Activated naive CD8-positive, alpha-beta T cell treated with anti-CD3 and anti-CD28 coated beads for 36 hours (primary cell): ENCODE measurements around the gene ALOXE3. TPM values are rescaled to one million over a fixed set of nuclear protein-coding genes. Genes with fewer than 3 reads are reported as not detected.
A peak's percentile ranks its signal among the peaks of the same experiment; 100 is the strongest.

Source experiments
- DNase-seq: peaks from one replicate; pipeline ENCODE4 v3.0.0; 2021
- H3K27ac Mint-ChIP-seq: one replicate; pipeline ENCODE4 v1.8.0; 2022; ENCODE audit warnings: mild to moderate bottlenecking, moderate library complexity, mixed read lengths
- H3K27me3 Mint-ChIP-seq: one replicate; pipeline ENCODE4 v1.8.0; 2022; ENCODE audit warnings: mild to moderate bottlenecking, mixed read lengths
- H3K36me3 Mint-ChIP-seq: one replicate; pipeline ENCODE4 v1.8.0; 2021; ENCODE audit warnings: mild to moderate bottlenecking, mixed read lengths
- H3K4me1 Mint-ChIP-seq: one replicate; pipeline ENCODE4 v1.8.0; 2021; ENCODE audit warnings: mixed read lengths
- H3K4me3 Mint-ChIP-seq: one replicate; pipeline ENCODE4 v1.8.0; 2022; ENCODE audit warnings: mild to moderate bottlenecking, moderate library complexity, mixed read lengths
- H3K9me3 Mint-ChIP-seq: one replicate; pipeline ENCODE4 v1.8.0; 2022; ENCODE audit warnings: mixed read lengths
- total RNA-seq, 2 experiments: library from RNA; stranded (reverse); gene quantifications; one replicate each; pipeline ENCODE4 v1.2.3, GENCODE V29; 2021

The ALOXE3 gene
- total RNA-seq, 2 experiments from 2014 or later, result 0.10 TPM; not detected in 1

- H3K9me3 Mint-ChIP-seq, result no peaks in the 10 kb centered on the region
- H3K27me3 Mint-ChIP-seq, result no peaks in the 10 kb centered on the region
- peaks cover 36% of the 10 kb centered on the region for H3K4me1 Mint-ChIP-seq
- H3K27ac Mint-ChIP-seq, result no peak overlapping the region
- peaks cover 31% of the 10 kb centered on the region for H3K36me3 Mint-ChIP-seq
- H3K4me3 Mint-ChIP-seq, result peak overlapping the region; percentile 37
- no peak for DNase-seq
These were observed 31.3 kb upstream of the ALOXE3 start for GRCh38 chr17:8149419-8150193.

- Mint-ChIP-seq H3K36me3 (peaks cover 35% of the 10 kb centered on the region), H3K27ac (no peak overlapping the region), H3K4me1 (peaks cover 28% of the 10 kb centered on the region)
These were observed 30.2 kb upstream of the ALOXE3 start for GRCh38 chr17:8148560-8148959.

GRCh38 chr17:8147805-8148404 is 29.6 kb upstream of the ALOXE3 start:
- no peaks in the 10 kb centered on the region for H3K9me3 Mint-ChIP-seq
- no peak overlapping the region for H3K27ac Mint-ChIP-seq

More at GRCh38 chr17:8148560-8148959, 30.2 kb upstream of the ALOXE3 start:
- DNase-seq, result no peak
- Mint-ChIP-seq H3K27me3 (no peaks in the 10 kb centered on the region), H3K9me3 (no peaks in the 10 kb centered on the region), H3K4me3 (no peak overlapping the region)

GRCh38 chr17:8147141-8147804 is 29.0 kb upstream of the ALOXE3 start:
- DNase-seq, result no peak
- H3K36me3 Mint-ChIP-seq, result peaks cover 30% of the 10 kb centered on the region

More at GRCh38 chr17:8147805-8148404, 29.6 kb upstream of the ALOXE3 start:
- Mint-ChIP-seq H3K27me3 (no peaks in the 10 kb centered on the region), H3K36me3 (peaks cover 30% of the 10 kb centered on the region), H3K4me3 (no peak overlapping the region), H3K4me1 (peaks cover 21% of the 10 kb centered on the region)
- no peak for DNase-seq

GRCh38 chr17:8146381-8147140 is 28.2 kb upstream of the ALOXE3 start:
- H3K27ac Mint-ChIP-seq, result no peak overlapping the region
- H3K27me3 Mint-ChIP-seq, result no peaks in the 10 kb centered on the region
- peaks cover 12% of the 10 kb centered on the region for H3K4me1 Mint-ChIP-seq
- DNase-seq, result no peak
- H3K36me3 Mint-ChIP-seq, result peaks cover 28% of the 10 kb centered on the region
- no peaks in the 10 kb centered on the region for H3K9me3 Mint-ChIP-seq
- no peak overlapping the region for H3K4me3 Mint-ChIP-seq

More at GRCh38 chr17:8147141-8147804, 29.0 kb upstream of the ALOXE3 start:
- Mint-ChIP-seq H3K27ac (no peak overlapping the region), H3K9me3 (no peaks in the 10 kb centered on the region), H3K4me3 (no peak overlapping the region), H3K27me3 (no peaks in the 10 kb centered on the region), H3K4me1 (peaks cover 16% of the 10 kb centered on the region)

GRCh38 chr17:8145811-8146210 is 27.5 kb upstream of the ALOXE3 start:
- Mint-ChIP-seq H3K4me3 (no peak overlapping the region), H3K27ac (peak overlapping the region; percentile 8), H3K4me1 (peaks cover 9% of the 10 kb centered on the region), H3K9me3 (no peaks in the 10 kb centered on the region), H3K27me3 (no peaks in the 10 kb centered on the region), H3K36me3 (peaks cover 26% of the 10 kb centered on the region)
- DNase-seq, result no peak

GRCh38 chr17:8144401-8145231 is 26.3 kb upstream of the ALOXE3 start:
- no peak for DNase-seq
- Mint-ChIP-seq H3K27ac (no peak overlapping the region), H3K36me3 (peaks cover 26% of the 10 kb centered on the region), H3K27me3 (no peaks in the 10 kb centered on the region), H3K4me3 (no peak overlapping the region), H3K9me3 (no peaks in the 10 kb centered on the region), H3K4me1 (peaks cover 4% of the 10 kb centered on the region)

GRCh38 chr17:8143581-8144400 is 25.5 kb upstream of the ALOXE3 start:
- Mint-ChIP-seq H3K4me3 (no peak overlapping the region), H3K27ac (no peak overlapping the region), H3K36me3 (peaks cover 26% of the 10 kb centered on the region), H3K9me3 (no peaks in the 10 kb centered on the region), H3K4me1 (peaks cover 4% of the 10 kb centered on the region), H3K27me3 (no peaks in the 10 kb centered on the region)
- no peak for DNase-seq

GRCh38 chr17:8142887-8143580 is 24.7 kb upstream of the ALOXE3 start:
- H3K4me1 Mint-ChIP-seq, result peaks cover 4% of the 10 kb centered on the region
- H3K36me3 Mint-ChIP-seq, result peaks cover 26% of the 10 kb centered on the region
- DNase-seq, result no peak
- no peak overlapping the region for H3K27ac Mint-ChIP-seq
- no peaks in the 10 kb centered on the region for H3K9me3 Mint-ChIP-seq
- no peak overlapping the region for H3K4me3 Mint-ChIP-seq
- H3K27me3 Mint-ChIP-seq, result no peaks in the 10 kb centered on the region

- Mint-ChIP-seq H3K27ac (no peak overlapping the region), H3K36me3 (peaks cover 22% of the 10 kb centered on the region), H3K4me1 (peaks cover 4% of the 10 kb centered on the region), H3K4me3 (no peak overlapping the region), H3K9me3 (no peaks in the 10 kb centered on the region), H3K27me3 (no peaks in the 10 kb centered on the region)
- DNase-seq, result no peak
These were observed 24.0 kb upstream of the ALOXE3 start for GRCh38 chr17:8142158-8142886.

GRCh38 chr17:8141741-8142140 is 23.4 kb upstream of the ALOXE3 start:
- Mint-ChIP-seq H3K4me3 (no peak overlapping the region), H3K27ac (no peak overlapping the region), H3K36me3 (peaks cover 17% of the 10 kb centered on the region), H3K9me3 (no peaks in the 10 kb centered on the region), H3K27me3 (peaks cover 1% of the 10 kb centered on the region), H3K4me1 (peaks cover 3% of the 10 kb centered on the region)
- no peak for DNase-seq

- DNase-seq, result no peak
- Mint-ChIP-seq H3K9me3 (no peaks in the 10 kb centered on the region), H3K36me3 (peaks cover 10% of the 10 kb centered on the region), H3K27ac (no peak overlapping the region), H3K4me3 (no peak overlapping the region), H3K4me1 (peaks cover 4% of the 10 kb centered on the region), H3K27me3 (peaks cover 4% of the 10 kb centered on the region)
These were observed 22.7 kb upstream of the ALOXE3 start for GRCh38 chr17:8141045-8141444.
